WERI-Rb-1 (cell line): ENCODE measurements around the gene TRUB1.
"Not testable (repeated sequence)": the region's sequence is repeated elsewhere in the genome, so short reads cannot be mapped to it uniquely, and the experiment has no call there.

Experiments
- DNase-seq: peaks from one replicate; pipeline ENCODE4 v3.0.0-alpha.2; 2020
- H3K27ac ChIP-seq: fragments of 250-450 bp; sonication (Bioruptor Pico); 2 replicates; pipeline ENCODE4 v1.5.1; 2020; ENCODE audit warnings: mild to moderate bottlenecking, moderate library complexity
- H3K27me3 ChIP-seq: fragments of 250-450 bp; sonication (Bioruptor Pico); 2 replicates; pipeline ENCODE4 v1.5.1; 2021; ENCODE audit warnings: mild to moderate bottlenecking, low read depth, moderate library complexity; ENCODE audit not compliant: insufficient read depth, severe bottlenecking
- H3K36me3 ChIP-seq: fragments of 250-450 bp; sonication (Bioruptor Pico); 2 replicates; pipeline ENCODE4 v1.5.1; 2020; ENCODE audit warnings: mild to moderate bottlenecking, moderate library complexity
- H3K4me3 ChIP-seq: 2 replicates; pipeline ENCODE4 v1.5.1; 2011; ENCODE audit warnings: low read depth, mild to moderate bottlenecking, control low read depth, low read length
- H3K9me3 ChIP-seq: fragments of 250-450 bp; sonication (Bioruptor Pico); 2 replicates; pipeline ENCODE4 v1.5.1; 2021; ENCODE audit warnings: mild to moderate bottlenecking, moderate library complexity; ENCODE audit not compliant: severe bottlenecking
- TF ChIP-seq, protein P1 (sequence below): IDR thresholded peaks from 2 replicates; pipeline ENCODE4 v1.5.1; 2011; ENCODE audit warnings: low read depth, mild to moderate bottlenecking, control low read depth, inconsistent platforms, low read length

TRUB1 gene

DNA sequence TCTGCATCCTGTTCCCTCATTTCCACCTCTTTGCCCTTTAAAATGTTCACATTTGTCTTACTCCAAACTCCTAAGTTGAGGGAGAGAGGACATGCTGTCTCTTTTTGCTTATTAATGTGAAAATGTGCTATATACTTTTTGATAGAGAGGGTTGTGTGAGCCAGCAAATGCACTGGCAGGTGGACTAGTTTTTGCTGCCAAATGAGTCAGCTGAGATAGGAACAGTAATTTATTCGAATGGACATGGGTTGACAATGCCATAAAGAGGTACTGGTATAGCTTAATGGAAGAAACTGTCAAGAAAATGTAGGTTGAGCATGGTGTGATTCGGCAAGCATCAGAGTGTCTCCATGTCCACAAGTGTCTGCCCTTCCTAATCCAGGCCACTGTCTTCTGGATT lies 9.2 kb upstream of the TRUB1 start:
- Histone ChIP-seq H3K27me3 (no peaks in the 10 kb centered on the region), H3K9me3 (peaks cover 2% of the 10 kb centered on the region), H3K4me3 (no peak overlapping the region), H3K27ac (no peak overlapping the region), H3K36me3 (no peaks in the 10 kb centered on the region)
- no peak for DNase-seq
- TF ChIP-seq, protein P1, sequence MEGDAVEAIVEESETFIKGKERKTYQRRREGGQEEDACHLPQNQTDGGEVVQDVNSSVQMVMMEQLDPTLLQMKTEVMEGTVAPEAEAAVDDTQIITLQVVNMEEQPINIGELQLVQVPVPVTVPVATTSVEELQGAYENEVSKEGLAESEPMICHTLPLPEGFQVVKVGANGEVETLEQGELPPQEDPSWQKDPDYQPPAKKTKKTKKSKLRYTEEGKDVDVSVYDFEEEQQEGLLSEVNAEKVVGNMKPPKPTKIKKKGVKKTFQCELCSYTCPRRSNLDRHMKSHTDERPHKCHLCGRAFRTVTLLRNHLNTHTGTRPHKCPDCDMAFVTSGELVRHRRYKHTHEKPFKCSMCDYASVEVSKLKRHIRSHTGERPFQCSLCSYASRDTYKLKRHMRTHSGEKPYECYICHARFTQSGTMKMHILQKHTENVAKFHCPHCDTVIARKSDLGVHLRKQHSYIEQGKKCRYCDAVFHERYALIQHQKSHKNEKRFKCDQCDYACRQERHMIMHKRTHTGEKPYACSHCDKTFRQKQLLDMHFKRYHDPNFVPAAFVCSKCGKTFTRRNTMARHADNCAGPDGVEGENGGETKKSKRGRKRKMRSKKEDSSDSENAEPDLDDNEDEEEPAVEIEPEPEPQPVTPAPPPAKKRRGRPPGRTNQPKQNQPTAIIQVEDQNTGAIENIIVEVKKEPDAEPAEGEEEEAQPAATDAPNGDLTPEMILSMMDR: no peak

- peaks cover 2% of the 10 kb centered on the region for H3K9me3 ChIP-seq
- no peaks in the 10 kb centered on the region for H3K36me3 ChIP-seq
- no peak for DNase-seq
- H3K27me3 ChIP-seq: no peaks in the 10 kb centered on the region
- TF ChIP-seq, protein P1: no peak
- no peak overlapping the region for H3K27ac ChIP-seq
- no peak overlapping the region for H3K4me3 ChIP-seq
Measured at GRCh38 chr10:114930320-114930719, 7.7 kb upstream of the TRUB1 start.

DNA sequence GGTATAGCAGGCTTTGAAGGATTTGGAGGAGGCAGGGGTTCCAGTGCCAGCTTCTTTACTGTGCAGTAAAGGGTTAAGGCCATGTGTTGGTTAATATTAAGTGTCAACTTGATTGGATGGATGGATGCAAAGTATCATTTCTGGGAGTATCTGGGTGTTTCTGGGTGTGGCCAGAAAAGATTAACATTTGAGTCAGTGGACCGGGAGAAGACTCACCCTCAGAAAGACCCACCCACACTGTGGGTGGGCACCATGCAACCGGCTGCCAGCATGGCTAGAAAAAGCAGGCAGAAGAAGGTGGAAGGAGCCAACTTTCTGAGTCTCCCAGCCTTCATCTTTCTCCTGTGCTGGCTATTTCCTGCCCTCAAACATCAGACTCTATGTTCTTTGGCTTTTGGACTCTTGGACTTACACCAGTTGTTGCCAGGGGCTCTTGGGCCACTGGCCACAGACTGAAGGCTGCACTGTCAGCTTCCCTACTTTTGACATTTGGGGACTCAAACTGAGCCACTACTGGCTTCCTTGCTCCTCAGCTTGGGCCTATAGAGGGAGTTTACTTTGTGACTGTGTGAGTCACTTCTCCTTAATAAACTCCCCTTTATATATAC lies 6.8 kb upstream of the TRUB1 start:
- DNase-seq: no peak
- Histone ChIP-seq H3K27me3 (no peaks in the 10 kb centered on the region), H3K27ac (no peak overlapping the region), H3K36me3 (no peaks in the 10 kb centered on the region), H3K9me3 (peaks cover 2% of the 10 kb centered on the region), H3K4me3 (no peak overlapping the region)
- TF ChIP-seq, protein P1: no peak

GRCh38 chr10:114932225-114932624 lies 5.8 kb upstream of the TRUB1 start:
- no peak overlapping the region for H3K27ac ChIP-seq
- TF ChIP-seq, protein P1: no peak
- DNase-seq: no peak
- peaks cover 2% of the 10 kb centered on the region for H3K9me3 ChIP-seq
- H3K27me3 ChIP-seq: no peaks in the 10 kb centered on the region
- H3K4me3 ChIP-seq: no peak overlapping the region
- H3K36me3 ChIP-seq: no peaks in the 10 kb centered on the region

- no peak overlapping the region for H3K4me3 ChIP-seq
- no peaks in the 10 kb centered on the region for H3K36me3 ChIP-seq
- DNase-seq: no peak
- H3K9me3 ChIP-seq: peaks cover 2% of the 10 kb centered on the region
- H3K27me3 ChIP-seq: no peaks in the 10 kb centered on the region
- H3K27ac ChIP-seq: no peak overlapping the region
- TF ChIP-seq, protein P1: no peak
Measured at GRCh38 chr10:114932945-114933344, 5.0 kb upstream of the TRUB1 start.

DNA sequence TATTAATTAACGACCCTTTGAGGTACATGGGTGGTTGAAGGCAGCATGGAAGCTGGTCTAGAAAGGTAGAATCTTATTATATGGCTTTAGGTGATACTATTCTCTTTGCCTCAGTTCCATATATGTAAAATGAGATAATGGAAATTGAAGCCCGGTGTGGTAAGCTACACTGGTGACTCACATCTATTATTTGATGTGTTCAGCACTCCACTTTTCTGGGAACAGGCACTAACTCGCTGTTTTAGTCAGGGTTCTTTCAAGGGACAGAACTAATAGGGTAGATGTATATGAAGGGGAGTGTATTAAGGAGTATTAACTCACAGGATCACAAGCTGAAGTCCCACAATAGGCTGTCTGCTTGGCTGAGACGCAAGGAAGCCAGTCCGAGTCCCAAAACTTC lies 4.4 kb upstream of the TRUB1 start:
- peaks cover 2% of the 10 kb centered on the region for H3K9me3 ChIP-seq
- TF ChIP-seq, protein P1: no peak
- no peaks in the 10 kb centered on the region for H3K27me3 ChIP-seq
- DNase-seq: no peak
- no peaks in the 10 kb centered on the region; the same call in 1 of the 2 replicates for H3K36me3 ChIP-seq
- H3K27ac ChIP-seq: no peak overlapping the region
- H3K4me3 ChIP-seq: no peak overlapping the region

DNA sequence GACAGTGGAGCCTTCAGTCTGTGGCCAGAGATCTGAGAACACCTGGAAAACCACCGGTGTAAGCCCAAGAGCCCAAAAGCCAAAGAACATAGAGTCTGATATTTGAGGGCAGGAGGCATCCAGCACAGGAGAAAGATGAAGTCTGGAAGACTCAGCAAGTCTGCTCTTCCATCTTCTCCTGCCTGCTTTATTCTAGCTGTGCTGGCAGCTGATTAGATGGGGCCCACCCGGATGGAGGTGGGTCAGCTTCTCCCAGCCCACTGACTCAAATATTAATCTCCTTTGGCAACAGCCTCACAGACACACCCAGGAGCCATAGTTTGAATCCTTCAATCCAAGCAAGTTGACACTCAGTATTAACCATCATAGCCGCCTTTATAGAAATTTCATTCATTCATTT lies 4.0 kb upstream of the TRUB1 start:
- H3K4me3 ChIP-seq, DNase-seq, H3K27ac ChIP-seq, H3K36me3 ChIP-seq, H3K27me3 ChIP-seq, H3K9me3 ChIP-seq: not testable (repeated sequence)
